H1 (cell line): ENCODE data around the gene CXCL17. TPM values are rescaled to one million over a fixed set of nuclear protein-coding genes. Genes with fewer than 3 reads are reported as not detected.

Experiments
- CTCF ChIA-PET: fragments of 300-600 bp; sonication (Branson Sonifier 250); formaldehyde crosslinking; loops from one replicate; lab custom pipeline; 2021; ENCODE audit not compliant: partially characterized antibody; lab: Charles Lee
- POLR2A ChIA-PET: fragments of 300-600 bp; sonication (Branson Sonifier 250); formaldehyde crosslinking; loops from one replicate; lab custom pipeline; 2021; ENCODE audit warnings: inconsistent platforms; ENCODE audit not compliant: partially characterized antibody; lab: Charles Lee
- DNase-seq, 2 experiments: peaks; one replicate each; pipeline versions ENCODE4 v3.0.0 to v3.0.0-alpha.2; 2010 to 2022; ENCODE audit warnings: low spot score in 2 of 2, low read depth in 1 of 2, mixed read lengths in 1 of 2
- FAIRE-seq: peaks from 2 replicates; lab custom pipeline; 2011; peaks lifted over from hg19 to GRCh38; lab: Jason Lieb, UNC
- H2AFZ ChIP-seq: 2 replicates; pipeline ENCODE4 v1.8.1; 2012; ENCODE audit warnings: low read length, inconsistent platforms
- H2AK5ac ChIP-seq: 2 replicates; pipeline ENCODE4 v1.6.1; 2013; ENCODE audit warnings: low read depth, low read length
- H2BK120ac ChIP-seq: replicated peaks from 2 replicates; pipeline ENCODE3; 2013; ENCODE audit warnings: low read depth, low read length, inconsistent platforms
- H2BK12ac ChIP-seq: 2 replicates; pipeline ENCODE4 v1.6.1; 2013; ENCODE audit warnings: low read depth, low read length
- H2BK15ac ChIP-seq: 2 replicates; pipeline ENCODE4 v1.6.1; 2013; ENCODE audit warnings: low read length
- H2BK20ac ChIP-seq: 2 replicates; pipeline ENCODE4 v1.6.1; 2013; ENCODE audit warnings: low read length
- H2BK5ac ChIP-seq: 2 replicates; pipeline ENCODE4 v1.6.1; 2013; ENCODE audit warnings: low read depth, low read length
- H3K14ac ChIP-seq: 2 replicates; pipeline ENCODE4 v1.6.1; 2013; ENCODE audit warnings: inconsistent platforms; ENCODE audit not compliant: insufficient read length
- H3K18ac ChIP-seq: 2 replicates; pipeline ENCODE4 v1.6.1; 2013; ENCODE audit warnings: low read length; ENCODE audit errors: extremely low read depth
- H3K23ac ChIP-seq: 2 replicates; pipeline ENCODE4 v1.6.1; 2013; ENCODE audit warnings: inconsistent platforms; ENCODE audit not compliant: insufficient read length
- H3K23me2 ChIP-seq: 2 replicates; pipeline ENCODE4 v1.6.1; 2013; ENCODE audit warnings: low read depth, low read length
- H3K27ac ChIP-seq: 2 replicates; pipeline ENCODE4 v1.6.1; 2011; ENCODE audit warnings: low read depth, low read length, inconsistent platforms
- H3K27me3 ChIP-seq, 4 experiments: replicated peaks in 1 of 4; 1 replicate in 1 of 4; 2 replicates in 3 of 4; pipeline versions ENCODE4 v1.6.1 to v1.8.1; 2011 to 2013; ENCODE audit warnings: low read length in 3 of 4, mild to moderate bottlenecking in 3 of 4, inconsistent platforms in 2 of 4, mixed read lengths in 2 of 4, moderate library complexity in 1 of 4; ENCODE audit not compliant: control insufficient read depth in 3 of 4, insufficient read depth in 3 of 4; ENCODE audit errors: extremely low read depth in 1 of 4
- H3K36me3 ChIP-seq, 4 experiments: 2 replicates each; pipeline versions ENCODE4 v1.6.1 to v1.8.1; 2011 to 2013; ENCODE audit warnings: mild to moderate bottlenecking in 4 of 4, low read length in 3 of 4, moderate library complexity in 2 of 4, control low read depth in 1 of 4, inconsistent platforms in 1 of 4; ENCODE audit not compliant: insufficient read depth in 4 of 4, control insufficient read depth in 2 of 4
- H3K4ac ChIP-seq: replicated peaks from 2 replicates; pipeline ENCODE3; 2013; ENCODE audit warnings: low read length, low read depth, mixed read lengths, inconsistent platforms; ENCODE audit not compliant: insufficient read length
- H3K4me1 ChIP-seq, 4 experiments: replicated peaks in 1 of 4; 1 replicate in 1 of 4; 2 replicates in 3 of 4; pipeline versions ENCODE4 v1.6.1 to v1.8.1; 2011 to 2013; ENCODE audit warnings: low read length in 3 of 4, inconsistent platforms in 2 of 4, mixed read lengths in 1 of 4; ENCODE audit not compliant: insufficient read depth in 4 of 4, control insufficient read depth in 3 of 4
- H3K4me2 ChIP-seq, 2 experiments: 2 replicates each; pipeline versions ENCODE4 v1.6.1 to v1.8.1; 2011 to 2013; ENCODE audit warnings: low read depth in 2 of 2, low read length in 2 of 2, control low read depth in 1 of 2, inconsistent platforms in 1 of 2, mild to moderate bottlenecking in 1 of 2; ENCODE audit not compliant: insufficient read depth in 1 of 2
- H3K4me3 ChIP-seq, 4 experiments: fragments of 200-600, 300-600 bp in 1 of 4; sonication (generic), shearing (Covaris generic), sonication (Bioruptor Twin) in 1 of 4; 2 replicates each; pipeline versions ENCODE4 v1.5.1 to v1.8.1; 2011 to 2016; ENCODE audit warnings: low read length in 4 of 4, low read depth in 3 of 4, control low read depth in 2 of 4, inconsistent platforms in 2 of 4, mild to moderate bottlenecking in 2 of 4, mixed read lengths in 1 of 4, moderate library complexity in 1 of 4; ENCODE audit not compliant: insufficient read depth in 2 of 4; ENCODE audit errors: extremely low read depth in 1 of 4
- H3K56ac ChIP-seq: replicated peaks from 2 replicates; pipeline ENCODE3; 2013; ENCODE audit warnings: low read depth, mild to moderate bottlenecking, mixed read lengths, low read length, inconsistent platforms; ENCODE audit not compliant: insufficient read length
- H3K79me1 ChIP-seq: 2 replicates; pipeline ENCODE4 v1.6.1; 2013; ENCODE audit warnings: low read depth, low read length, control low read depth
- H3K79me2 ChIP-seq, 2 experiments: 2 replicates each; pipeline versions ENCODE4 v1.6.1 to v1.8.1; 2012 to 2013; ENCODE audit warnings: low read length in 2 of 2, mild to moderate bottlenecking in 2 of 2, inconsistent platforms in 1 of 2; ENCODE audit not compliant: insufficient read depth in 2 of 2, control insufficient read depth in 1 of 2
- H3K9ac ChIP-seq, 4 experiments: replicated peaks in 1 of 4; 1 replicate in 1 of 4; 2 replicates in 3 of 4; pipeline versions ENCODE4 v1.6.1 to v1.8.1; 2011 to 2013; ENCODE audit warnings: low read depth in 3 of 4, low read length in 3 of 4, control low read depth in 2 of 4, mild to moderate bottlenecking in 2 of 4, moderate library complexity in 2 of 4, inconsistent platforms in 1 of 4; ENCODE audit errors: extremely low read depth in 1 of 4
- H3K9me3 ChIP-seq, 2 experiments: 2 replicates each; pipeline versions ENCODE4 v1.6.1 to v1.8.1; 2012 to 2013; ENCODE audit warnings: mild to moderate bottlenecking in 2 of 2, moderate library complexity in 2 of 2, control low read depth in 1 of 2, inconsistent platforms in 1 of 2, low read depth in 1 of 2, low read length in 1 of 2, mixed read lengths in 1 of 2; ENCODE audit not compliant: insufficient read depth in 2 of 2
- H4K20me1 ChIP-seq, 2 experiments: replicated peaks in 1 of 2; 2 replicates each; pipeline versions ENCODE3 to v1.8.1; 2011 to 2013; ENCODE audit warnings: inconsistent platforms in 2 of 2, low read length in 2 of 2, mild to moderate bottlenecking in 1 of 2; ENCODE audit not compliant: insufficient read depth in 2 of 2, control insufficient read depth in 1 of 2
- H4K5ac ChIP-seq: 2 replicates; pipeline ENCODE4 v1.6.1; 2013; ENCODE audit warnings: low read length, low read depth, mixed read lengths, inconsistent platforms; ENCODE audit not compliant: insufficient read length
- H4K8ac ChIP-seq: 2 replicates; pipeline ENCODE4 v1.8.0; 2013; ENCODE audit warnings: mild to moderate bottlenecking, moderate library complexity, low read length, inconsistent platforms; ENCODE audit not compliant: insufficient read depth; ENCODE audit errors: extremely low read depth
- H4K91ac ChIP-seq: replicated peaks from 2 replicates; pipeline ENCODE3; 2013; ENCODE audit warnings: low read length, mixed read lengths, inconsistent platforms; ENCODE audit not compliant: insufficient read length
- ATF3 ChIP-seq: IDR thresholded peaks from 2 replicates; pipeline ENCODE4 v1.6.1; 2011; ENCODE audit warnings: low read depth, mild to moderate bottlenecking, low read length; ENCODE audit not compliant: insufficient read depth
- CEBPB ChIP-seq: IDR thresholded peaks from 2 replicates; pipeline ENCODE4 v1.6.1; 2012; ENCODE audit warnings: low read depth, low read length
- CHD1 ChIP-seq: IDR thresholded peaks from 2 replicates; pipeline ENCODE4 v1.6.1; 2012; ENCODE audit warnings: low read depth, low read length, improper control_type of control experiment
- CREB1 ChIP-seq: IDR thresholded peaks from 2 replicates; pipeline ENCODE4 v1.6.1; 2012; ENCODE audit warnings: inconsistent platforms
- CTBP2 ChIP-seq: IDR thresholded peaks from 2 replicates; pipeline ENCODE4 v1.7.0; 2011; ENCODE audit warnings: borderline replicate concordance, mild to moderate bottlenecking, moderate library complexity, mixed read lengths, low read length; ENCODE audit not compliant: insufficient read depth, insufficient read length
- POLR2AphosphoS5 ChIP-seq: IDR thresholded peaks from 2 replicates; pipeline ENCODE4 v1.6.1; 2011; ENCODE audit warnings: low read depth, low read length
- RNF2 ChIP-seq: fragments of 200-900, 300-1000 bp; sonication (generic); IDR thresholded peaks from 2 replicates; pipeline ENCODE4 v1.7.1; 2016; ENCODE audit warnings: borderline replicate concordance, low read depth, mild to moderate bottlenecking, antibody characterized with exemption, low read length; ENCODE audit not compliant: poor library complexity, severe bottlenecking; ENCODE audit errors: missing control alignments
- RXRA ChIP-seq: IDR thresholded peaks from 2 replicates; pipeline ENCODE4 v1.6.1; 2011; ENCODE audit warnings: low read depth, mild to moderate bottlenecking, low read length, moderate library complexity; ENCODE audit not compliant: insufficient read depth
- SIRT6 ChIP-seq: IDR thresholded peaks from one replicate; pipeline ENCODE4 v1.7.1; 2012; ENCODE audit warnings: low read length, inconsistent platforms
- SUZ12 ChIP-seq: fragments of 200-600 bp; sonication (generic); IDR thresholded peaks from 2 replicates; pipeline ENCODE4 v1.6.1; 2012; ENCODE audit warnings: mild to moderate bottlenecking, inconsistent platforms, low read length, moderate library complexity, mixed read lengths
- TCF12 ChIP-seq: IDR thresholded peaks from 2 replicates; pipeline ENCODE4 v1.6.1; 2011; ENCODE audit warnings: low read depth, mild to moderate bottlenecking, low read length
- YY1 ChIP-seq: IDR thresholded peaks from 2 replicates; pipeline ENCODE4 v1.6.1; 2011; ENCODE audit warnings: low read depth, mild to moderate bottlenecking, low read length
- WGBS, 2 experiments: shearing (Covaris generic) in 1 of 2; methylation state at CpG; one replicate each; pipeline versions ENCODE4 v1.1.6 to v1.1.7; 2013 to 2015; ENCODE audit warnings: low lambda C conversion rate in 2 of 2, mixed read lengths in 2 of 2, inconsistent platforms in 1 of 2, low coverage in 1 of 2, missing lambda C conversion rate in 1 of 2; ENCODE audit not compliant: insufficient replicate concordance in 2 of 2, insufficient coverage in 1 of 2, insufficient read length in 1 of 2; ENCODE audit errors: extremely low coverage in 1 of 2, missing lambda C conversion rate in 1 of 2; 5-methylcytosine and 5-hydroxymethylcytosine counted together
- polyA plus RNA-seq, 7 experiments: library from polyadenylated mRNA; depleted of rRNA in 3 of 7; stranded (reverse) in 5 of 7; unstranded in 2 of 7; fragments of >200 nt in 5 of 7; fragments of 200-250 nt in 2 of 7; gene quantifications; 1 replicate in 5 of 7; 2 replicates in 1 of 7; 4 replicates in 1 of 7; pipeline versions ENCODE4 v1.2.1 to v1.2.3, GENCODE V29; 2011 to 2013; ENCODE audit warnings: missing spikeins in 2 of 7, mixed read lengths in 2 of 7
- total RNA-seq: library from RNA; stranded (reverse); fragmentation: NEBNext Ultra II Directional; extraction: Animal tissue kit (Norgen Biotek cat#: 25700); gene quantifications from 2 replicates; pipeline ENCODE4 v1.2.1, GENCODE V29; 2021

Gene CXCL17
- total and polyA plus RNA-seq, 2 of the 8 experiments (the other 6 are each of a cell fraction or from before 2014, with no cell fraction given) = not detected

DNA sequence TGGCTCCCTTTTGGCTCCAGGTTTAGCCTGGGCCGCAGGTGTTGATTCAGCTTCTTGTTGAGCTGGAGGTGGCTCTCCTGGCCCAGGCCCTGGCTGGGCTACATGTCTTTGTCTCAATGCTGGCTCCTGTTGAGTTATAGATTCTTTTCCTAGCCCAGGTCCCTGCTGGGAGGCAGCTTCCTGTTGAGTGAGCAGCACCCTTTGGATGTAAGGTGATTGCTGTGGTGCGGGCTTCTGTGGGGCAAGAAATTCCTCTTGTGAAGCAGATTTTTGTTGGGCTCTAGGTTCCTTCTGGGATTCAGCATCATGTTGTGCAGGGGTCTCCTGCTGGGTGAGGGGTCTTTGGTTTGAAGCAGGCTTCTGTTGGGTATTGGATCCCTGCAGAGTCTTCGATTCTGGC is 16.1 kb downstream of the CXCL17 start:
- Histone ChIP-seq H3K4ac (no peak overlapping the region), H3K9ac (no peak overlapping the region), H4K5ac (no peak overlapping the region), H3K14ac (no peak overlapping the region), H3K79me2 (no peaks in the 10 kb centered on the region), H2BK120ac (no peak overlapping the region), H3K36me3 (no peaks in the 10 kb centered on the region), H3K79me1 (no peaks in the 10 kb centered on the region), H2AFZ (no peak overlapping the region), H3K56ac (no peak overlapping the region), H3K9me3 (peaks cover 4 to 9% of the 10 kb centered on the region in 2 experiments), H3K18ac (no peak overlapping the region)
- no peak for DNase-seq
- POLR2A ChIA-PET = no interaction called here
- TF ChIP-seq CHD1 (no peak), TCF12 (no peak), SUZ12 (no peak), ATF3 (no peak), CEBPB (no peak), RXRA (no peak), YY1 (no peak), CREB1 (no peak), CTBP2 (no peak), POLR2AphosphoS5 (no peak), RNF2 (no peak), SIRT6 (no peak)
- TF ChIP-seq, all 59 proteins: peak for 0
- Histone ChIP-seq H2AK5ac (no peak overlapping the region), H3K27ac (no peak overlapping the region), H3K23ac (no peak overlapping the region), H3K4me1 (peaks cover 0 to 13% (median 4%) of the 10 kb centered on the region in 4 experiments; a peak in 5 of 7 replicates), H2BK12ac (no peak overlapping the region), H3K23me2 (peaks cover 7% of the 10 kb centered on the region; the same call in 1 of the 2 replicates), H4K91ac (no peak overlapping the region), H2BK20ac (no peak overlapping the region), H4K20me1 (peaks cover under 1 to 6% of the 10 kb centered on the region in 2 experiments), H2BK5ac (no peak overlapping the region), H3K4me3 (no peak overlapping the region), H4K8ac (no peak overlapping the region), H3K4me2 (no peak overlapping the region), H2BK15ac (no peak overlapping the region), H3K27me3 (peaks cover 13 to 38% (median 31%) of the 10 kb centered on the region in 4 experiments)
- CTCF ChIA-PET = interaction anchor here (0.9 to 10.3 kb wide), 4 partner anchors 9 to 25 kb away, joined by 3 to 101 read pairs (median 30); partner anchors contain the start of gene CXCL17
- 93% methylated on average over 3 of the region's 3 CpGs; no CpG with 5 or more reads in 1 of the 2 experiments for WGBS, 2 experiments
- FAIRE-seq = no peak
